KMS-11 (cell line): ENCODE results near the gene CD200.
"Not testable (repeated sequence)": the region's sequence is repeated elsewhere in the genome, so short reads cannot be mapped to it uniquely, and the experiment has no call there.

Experiments used
- H2AFZ ChIP-seq: fragments of 200-600 bp; sonication (generic); 2 replicates; pipeline ENCODE4 v1.6.1; 2016; ENCODE audit warnings: antibody characterized with exemption, mixed run types, low read depth
- H3K27ac ChIP-seq: fragments of 200-600 bp; sonication (generic); 2 replicates; pipeline ENCODE4 v1.6.1; 2016; ENCODE audit warnings: mild to moderate bottlenecking, mixed run types
- H3K27me3 ChIP-seq: fragments of 200-600 bp; sonication (generic); 2 replicates; pipeline ENCODE4 v1.6.1; 2017; ENCODE audit warnings: mild to moderate bottlenecking, low read depth, mixed run types, moderate library complexity; ENCODE audit not compliant: insufficient read depth
- H3K36me3 ChIP-seq: fragments of 200-600 bp; sonication (generic); 2 replicates; pipeline ENCODE4 v1.6.1; 2017; ENCODE audit warnings: mild to moderate bottlenecking, mixed run types; ENCODE audit not compliant: insufficient read depth
- H3K4me1 ChIP-seq: fragments of 200-600 bp; sonication (generic); 2 replicates; pipeline ENCODE4 v1.6.1; 2016; ENCODE audit warnings: mild to moderate bottlenecking, low read depth, mixed run types; ENCODE audit not compliant: poor library complexity, severe bottlenecking
- H3K4me2 ChIP-seq: fragments of 200-600 bp; sonication (generic); 2 replicates; pipeline ENCODE4 v1.7.0; 2016; ENCODE audit warnings: mild to moderate bottlenecking, mixed run types
- H3K4me3 ChIP-seq: fragments of 200-600 bp; sonication (generic); IDR thresholded peaks from 2 replicates; pipeline ENCODE4 v1.6.1; 2017; ENCODE audit warnings: low read depth, low read length, mixed read lengths; ENCODE audit not compliant: insufficient read depth
- H3K79me2 ChIP-seq: fragments of 200-600 bp; sonication (generic); 2 replicates; pipeline ENCODE4 v1.6.1; 2016; ENCODE audit warnings: low read depth, mixed run types; ENCODE audit not compliant: insufficient read depth
- H3K9ac ChIP-seq: fragments of 200-600 bp; sonication (generic); 2 replicates; pipeline ENCODE4 v1.6.1; 2016; ENCODE audit warnings: mild to moderate bottlenecking, mixed run types
- H4K20me1 ChIP-seq: fragments of 200-600 bp; sonication (generic); 2 replicates; pipeline ENCODE4 v1.6.1; 2016; ENCODE audit warnings: mild to moderate bottlenecking, mixed run types; ENCODE audit not compliant: insufficient read depth
- CTCF ChIP-seq: fragments of 200-600 bp; sonication (generic); conservative IDR thresholded peaks from 2 replicates; pipeline ENCODE4 v1.6.1; 2017; ENCODE audit warnings: low read depth, mild to moderate bottlenecking, antibody characterized with exemption, low read length, moderate library complexity, mixed read lengths

The CD200 gene

GRCh38 chr3:112403103-112403502, 70.1 kb downstream of the CD200 start:
- H4K20me1 ChIP-seq: no peaks in the 10 kb centered on the region
- H3K9ac ChIP-seq: no peak overlapping the region
- no peaks in the 10 kb centered on the region for H3K79me2 ChIP-seq
- H3K27ac ChIP-seq: no peak overlapping the region
- no peak for TF ChIP-seq CTCF
- no peak overlapping the region for H2AFZ ChIP-seq
- no peaks in the 10 kb centered on the region for H3K27me3 ChIP-seq
- no peak overlapping the region for H3K4me2 ChIP-seq
- H3K36me3 ChIP-seq: no peaks in the 10 kb centered on the region
- H3K4me1 ChIP-seq: peaks cover 8% of the 10 kb centered on the region
- no peak overlapping the region for H3K4me3 ChIP-seq

GRCh38 chr3:112404924-112405549, 72.1 kb downstream of the CD200 start:
- H3K4me1 ChIP-seq, H3K27me3 ChIP-seq, H3K4me2 ChIP-seq, H3K9ac ChIP-seq, H3K27ac ChIP-seq, H3K4me3 ChIP-seq, H4K20me1 ChIP-seq, H3K36me3 ChIP-seq, H2AFZ ChIP-seq, H3K79me2 ChIP-seq: not testable (repeated sequence)

DNA sequence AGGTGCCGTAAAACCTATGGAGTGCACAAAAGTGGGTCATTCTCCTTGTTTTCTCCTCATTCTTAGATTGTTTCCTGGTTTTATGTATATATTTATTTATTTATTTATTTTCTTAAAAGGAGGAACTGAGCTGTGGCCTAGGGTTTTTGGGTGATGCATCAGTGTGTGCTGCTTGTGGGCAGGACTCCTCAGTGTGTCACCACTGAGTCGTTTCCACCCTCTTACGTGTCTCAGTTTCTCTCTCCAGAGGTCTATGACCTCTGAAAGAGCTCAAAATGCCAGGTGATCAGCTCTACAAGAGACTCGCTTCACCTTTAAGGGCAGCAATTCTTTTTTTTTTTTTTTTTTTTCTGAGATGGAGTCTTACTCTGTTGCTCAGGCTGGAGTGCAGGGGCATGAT, 72.9 kb downstream of the CD200 start:
- H3K79me2 ChIP-seq: no peaks in the 10 kb centered on the region
- no peak for TF ChIP-seq CTCF
- H3K4me3 ChIP-seq: no peak overlapping the region
- H4K20me1 ChIP-seq: no peaks in the 10 kb centered on the region
- no peak overlapping the region for H3K27ac ChIP-seq
- no peak overlapping the region for H2AFZ ChIP-seq
- no peak overlapping the region for H3K4me2 ChIP-seq
- no peaks in the 10 kb centered on the region for H3K27me3 ChIP-seq
- no peak overlapping the region for H3K9ac ChIP-seq
- no peaks in the 10 kb centered on the region for H3K36me3 ChIP-seq
- peaks cover 8% of the 10 kb centered on the region for H3K4me1 ChIP-seq

GRCh38 chr3:112407214-112407887, 74.4 kb downstream of the CD200 start:
- no peak for TF ChIP-seq CTCF
- no peak overlapping the region for H3K27ac ChIP-seq
- no peak overlapping the region for H3K9ac ChIP-seq
- H3K4me1 ChIP-seq: peaks cover 8% of the 10 kb centered on the region
- H2AFZ ChIP-seq: no peak overlapping the region
- H3K27me3 ChIP-seq: no peaks in the 10 kb centered on the region
- no peaks in the 10 kb centered on the region for H4K20me1 ChIP-seq
- no peaks in the 10 kb centered on the region for H3K36me3 ChIP-seq
- no peaks in the 10 kb centered on the region for H3K79me2 ChIP-seq
- no peak overlapping the region for H3K4me3 ChIP-seq
- H3K4me2 ChIP-seq: no peak overlapping the region
